ENCODE results near the gene PRAMEF33.
"Not testable (repeated sequence)": the region's sequence is repeated elsewhere in the genome, so short reads cannot be mapped to it uniquely, and the experiment has no call there.

- TF ChIP-seq, protein P1, sequence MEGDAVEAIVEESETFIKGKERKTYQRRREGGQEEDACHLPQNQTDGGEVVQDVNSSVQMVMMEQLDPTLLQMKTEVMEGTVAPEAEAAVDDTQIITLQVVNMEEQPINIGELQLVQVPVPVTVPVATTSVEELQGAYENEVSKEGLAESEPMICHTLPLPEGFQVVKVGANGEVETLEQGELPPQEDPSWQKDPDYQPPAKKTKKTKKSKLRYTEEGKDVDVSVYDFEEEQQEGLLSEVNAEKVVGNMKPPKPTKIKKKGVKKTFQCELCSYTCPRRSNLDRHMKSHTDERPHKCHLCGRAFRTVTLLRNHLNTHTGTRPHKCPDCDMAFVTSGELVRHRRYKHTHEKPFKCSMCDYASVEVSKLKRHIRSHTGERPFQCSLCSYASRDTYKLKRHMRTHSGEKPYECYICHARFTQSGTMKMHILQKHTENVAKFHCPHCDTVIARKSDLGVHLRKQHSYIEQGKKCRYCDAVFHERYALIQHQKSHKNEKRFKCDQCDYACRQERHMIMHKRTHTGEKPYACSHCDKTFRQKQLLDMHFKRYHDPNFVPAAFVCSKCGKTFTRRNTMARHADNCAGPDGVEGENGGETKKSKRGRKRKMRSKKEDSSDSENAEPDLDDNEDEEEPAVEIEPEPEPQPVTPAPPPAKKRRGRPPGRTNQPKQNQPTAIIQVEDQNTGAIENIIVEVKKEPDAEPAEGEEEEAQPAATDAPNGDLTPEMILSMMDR (conservative IDR thresholded peaks at IDR 0.05): 0 out of 2 replicates have a peak, but pooled peaks have one; percentile 30
- not testable (repeated sequence) for TF ChIP-seq EZH2 (IDR thresholded peaks at IDR 0.05; ENCODE audit: low read depth)
Measured at GRCh38 chr1:13265124-13265523, 38.2 kb upstream of the PRAMEF33 start.
